ENCODE data around the gene UFSP1.

DNA sequence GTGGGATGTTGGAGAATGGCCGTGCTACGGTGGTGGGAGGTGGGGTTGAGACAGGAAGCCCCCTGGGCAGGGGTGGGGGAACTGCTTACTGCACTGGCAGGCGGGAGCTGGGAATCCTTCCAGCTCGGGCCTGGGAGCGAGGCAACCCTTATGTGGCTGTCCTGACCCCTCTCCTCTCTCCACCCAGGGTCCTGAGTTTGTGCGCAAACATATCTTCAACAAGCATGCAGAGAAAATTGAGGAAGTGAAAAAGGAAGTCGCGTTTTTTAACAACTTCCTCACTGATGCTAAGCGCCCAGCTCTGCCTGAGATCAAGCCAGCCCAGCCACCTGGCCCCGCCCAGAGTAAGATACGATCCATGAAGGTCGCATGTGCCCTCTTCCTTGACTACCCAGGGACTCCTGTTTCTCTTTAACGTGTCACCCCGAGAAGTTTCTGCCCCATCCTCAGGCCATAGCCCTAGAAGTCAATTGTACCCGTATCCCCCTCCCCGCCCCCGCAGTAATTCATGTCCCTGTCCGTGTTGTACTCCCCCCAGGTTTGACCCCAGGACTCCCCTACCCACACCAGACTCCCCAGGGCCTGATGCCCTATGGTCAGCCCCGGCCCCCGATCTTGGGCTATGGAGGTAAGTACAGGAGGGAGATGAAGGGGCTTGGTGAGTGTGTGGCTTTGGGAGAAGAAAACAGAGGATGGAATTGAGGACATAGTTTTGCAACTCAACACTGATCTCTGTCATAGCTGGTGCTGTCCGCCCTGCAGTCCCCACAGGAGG lies 1.8 kb downstream of the UFSP1 start:
- TF ChIP-seq, protein P1, sequence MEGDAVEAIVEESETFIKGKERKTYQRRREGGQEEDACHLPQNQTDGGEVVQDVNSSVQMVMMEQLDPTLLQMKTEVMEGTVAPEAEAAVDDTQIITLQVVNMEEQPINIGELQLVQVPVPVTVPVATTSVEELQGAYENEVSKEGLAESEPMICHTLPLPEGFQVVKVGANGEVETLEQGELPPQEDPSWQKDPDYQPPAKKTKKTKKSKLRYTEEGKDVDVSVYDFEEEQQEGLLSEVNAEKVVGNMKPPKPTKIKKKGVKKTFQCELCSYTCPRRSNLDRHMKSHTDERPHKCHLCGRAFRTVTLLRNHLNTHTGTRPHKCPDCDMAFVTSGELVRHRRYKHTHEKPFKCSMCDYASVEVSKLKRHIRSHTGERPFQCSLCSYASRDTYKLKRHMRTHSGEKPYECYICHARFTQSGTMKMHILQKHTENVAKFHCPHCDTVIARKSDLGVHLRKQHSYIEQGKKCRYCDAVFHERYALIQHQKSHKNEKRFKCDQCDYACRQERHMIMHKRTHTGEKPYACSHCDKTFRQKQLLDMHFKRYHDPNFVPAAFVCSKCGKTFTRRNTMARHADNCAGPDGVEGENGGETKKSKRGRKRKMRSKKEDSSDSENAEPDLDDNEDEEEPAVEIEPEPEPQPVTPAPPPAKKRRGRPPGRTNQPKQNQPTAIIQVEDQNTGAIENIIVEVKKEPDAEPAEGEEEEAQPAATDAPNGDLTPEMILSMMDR (IDR thresholded peaks at IDR 0.05): no peak
- no peak for TF ChIP-seq POLR2A (IDR thresholded peaks at IDR 0.05)
